HG03457 (cell line): ENCODE measurements around the gene TMEM253.

ENCODE experiments used
- ATAC-seq: cut with Tn5 transposase; IDR thresholded peaks from one replicate; pipeline ENCODE4 v1.9.1; 2021; ENCODE audit warnings: moderate number of reproducible peaks; ENCODE audit not compliant: unreplicated experiment

TMEM253 gene

GRCh38 chr14:21089877-21090193 lies 11.0 kb upstream of the TMEM253 start:
- no peak for ATAC-seq

DNA sequence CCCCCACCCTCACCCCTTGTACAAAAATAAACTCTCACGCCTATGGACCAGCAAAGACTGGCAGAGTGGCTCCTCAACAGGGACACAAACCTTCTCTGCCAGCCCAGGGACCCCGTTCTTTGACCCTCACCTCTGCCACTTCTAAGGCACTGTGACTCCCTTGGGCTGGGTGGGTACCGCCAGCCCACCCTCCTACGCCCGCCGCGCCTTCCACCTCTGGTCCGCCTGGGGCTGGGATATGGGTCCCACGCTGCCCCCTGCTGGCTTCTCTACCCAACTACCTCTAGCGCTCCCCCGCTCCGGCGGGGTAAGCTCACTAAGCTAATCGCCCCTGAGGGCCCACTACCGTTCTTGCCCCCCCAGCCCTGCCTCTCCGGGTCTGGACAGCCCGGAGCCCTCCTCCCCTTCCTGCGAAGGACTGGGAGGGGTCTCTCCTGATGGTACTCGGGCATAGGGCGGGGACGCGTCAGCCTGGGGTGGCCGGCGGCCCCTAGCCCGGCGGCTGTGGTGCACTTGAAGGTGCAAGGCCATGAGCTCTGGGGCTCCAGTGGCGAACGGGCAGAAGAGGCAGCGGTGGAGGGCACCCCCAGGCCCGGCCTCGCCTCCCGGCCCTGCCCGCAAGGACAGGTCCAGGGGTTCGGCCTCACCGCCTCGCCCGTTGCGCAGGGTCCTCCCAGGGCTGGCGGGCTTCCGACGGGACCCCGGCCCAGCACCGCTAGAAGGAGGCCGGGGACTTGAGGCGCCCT lies 10.5 kb upstream of the TMEM253 start:
- no peak for ATAC-seq

DNA sequence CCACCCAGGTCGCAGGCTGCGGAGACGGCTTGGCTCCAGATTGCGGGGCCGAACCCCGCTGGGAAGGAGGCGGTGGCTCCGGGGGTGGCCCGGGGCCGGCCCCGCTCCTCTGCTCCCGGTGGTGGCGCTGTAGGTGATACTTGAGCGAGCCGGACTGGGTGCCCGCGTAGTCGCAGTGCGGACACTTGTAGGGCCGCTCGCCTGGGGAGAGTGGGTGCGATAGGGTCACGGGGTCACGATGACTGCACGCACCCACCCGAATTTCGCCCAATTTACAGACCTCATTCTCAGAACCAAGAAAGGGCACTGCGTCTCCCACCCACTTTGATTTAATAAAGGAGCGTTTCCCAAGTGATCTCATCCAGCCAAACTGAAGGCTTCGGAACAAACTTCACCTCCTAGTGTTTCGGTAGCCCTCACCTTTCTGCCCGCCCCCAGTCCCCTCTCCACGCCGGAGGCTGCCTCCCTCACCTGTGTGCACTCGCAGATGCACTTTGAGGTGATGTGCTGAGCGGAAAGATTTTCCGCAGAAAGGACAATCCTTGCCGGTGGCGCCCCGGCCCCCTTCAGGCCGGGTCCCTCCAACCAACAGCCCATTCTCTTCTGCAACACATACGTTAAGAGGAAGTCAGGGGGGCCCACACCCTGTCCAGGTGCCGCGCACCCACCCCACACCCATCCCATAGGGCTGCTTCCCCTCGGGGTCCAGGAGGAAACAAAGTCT lies 9.8 kb upstream of the TMEM253 start:
- no peak for ATAC-seq

GRCh38 chr14:21091821-21092272 lies 9.0 kb upstream of the TMEM253 start:
- no peak for ATAC-seq

DNA sequence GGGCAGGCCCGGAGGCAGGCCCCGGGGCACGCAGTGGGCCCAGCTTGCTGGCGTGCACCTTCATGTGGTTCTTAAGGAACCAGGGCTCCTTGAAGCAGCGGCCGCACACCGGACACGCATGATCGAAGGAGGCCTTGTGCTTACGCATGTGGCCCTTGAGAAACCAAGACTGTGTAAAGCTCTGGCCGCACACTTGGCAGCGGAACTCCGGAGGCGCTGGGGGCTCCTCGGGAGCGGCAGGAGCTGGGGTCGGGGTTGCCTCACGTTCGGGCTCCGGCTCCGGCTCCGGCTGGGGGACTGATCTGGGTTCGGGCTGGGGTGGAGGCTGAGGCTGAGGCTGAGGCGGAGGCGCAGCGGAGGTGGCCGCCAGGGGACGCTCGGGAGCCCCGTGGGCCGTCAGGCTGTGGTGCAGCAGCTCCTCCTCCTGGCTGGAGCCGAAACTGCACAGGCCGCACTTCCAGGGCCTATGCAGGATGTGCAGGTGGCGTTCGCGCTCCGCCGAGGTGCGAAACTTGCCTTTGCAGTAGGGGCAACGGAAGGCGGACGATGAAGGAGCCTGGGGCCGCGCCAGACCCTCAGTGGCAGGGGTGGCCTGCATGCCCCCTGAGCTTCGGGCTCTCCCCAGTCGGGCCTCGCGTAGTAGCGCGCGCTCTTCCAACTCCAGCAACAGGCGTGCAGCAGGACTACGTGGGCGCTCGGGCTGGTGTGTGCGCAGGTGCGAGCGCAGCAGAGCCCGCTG lies 8.4 kb upstream of the TMEM253 start:
- peak; percentile 61 for ATAC-seq

GRCh38 chr14:21093018-21093417 lies 7.8 kb upstream of the TMEM253 start:
- no peak for ATAC-seq

DNA sequence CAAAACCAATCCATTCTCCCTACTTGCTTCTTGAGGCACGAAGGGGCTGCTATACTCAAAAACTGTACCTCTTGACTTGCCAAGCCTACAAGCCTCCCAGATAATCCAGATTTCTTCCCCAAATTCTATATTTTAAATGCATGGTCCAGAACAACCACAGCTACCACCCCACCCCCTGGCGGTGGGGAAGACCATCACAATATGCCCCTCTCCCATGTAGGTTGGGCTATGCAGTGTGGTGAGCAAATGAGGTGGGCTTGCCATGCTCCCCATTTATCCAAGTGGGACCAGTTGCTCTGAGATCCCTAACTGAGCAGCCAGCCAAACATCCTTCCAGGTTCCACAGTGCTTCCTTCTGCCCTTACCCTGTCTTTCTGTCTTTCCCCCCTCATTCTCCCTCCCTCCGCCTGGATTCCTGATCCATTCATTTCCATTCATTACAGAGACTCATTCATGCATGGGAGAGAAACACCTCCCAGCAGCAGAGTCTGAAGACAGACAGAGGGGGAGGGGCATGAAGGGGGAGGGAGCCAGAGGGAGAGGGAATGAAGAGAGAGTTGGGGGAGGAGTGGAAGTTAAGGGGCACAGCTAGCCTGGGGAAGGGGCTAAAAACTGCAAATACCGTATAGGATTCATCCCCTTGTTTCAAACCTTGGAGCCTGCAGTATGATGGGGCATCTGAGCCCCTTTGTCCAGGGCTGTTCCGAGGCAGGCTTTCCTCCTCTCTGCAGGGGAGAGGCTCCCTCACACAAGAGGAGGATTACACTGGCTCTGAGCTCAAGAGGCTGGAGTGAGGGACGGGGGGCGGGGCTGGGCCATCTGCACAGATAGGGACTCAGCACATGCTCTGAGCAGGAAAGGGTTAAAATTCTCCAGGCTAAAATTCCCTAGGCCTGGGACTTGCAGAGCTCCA lies 6.8 kb upstream of the TMEM253 start:
- ATAC-seq: no peak

- ATAC-seq: no peak
Observed at GRCh38 chr14:21095430-21096205, 5.2 kb upstream of the TMEM253 start.

DNA sequence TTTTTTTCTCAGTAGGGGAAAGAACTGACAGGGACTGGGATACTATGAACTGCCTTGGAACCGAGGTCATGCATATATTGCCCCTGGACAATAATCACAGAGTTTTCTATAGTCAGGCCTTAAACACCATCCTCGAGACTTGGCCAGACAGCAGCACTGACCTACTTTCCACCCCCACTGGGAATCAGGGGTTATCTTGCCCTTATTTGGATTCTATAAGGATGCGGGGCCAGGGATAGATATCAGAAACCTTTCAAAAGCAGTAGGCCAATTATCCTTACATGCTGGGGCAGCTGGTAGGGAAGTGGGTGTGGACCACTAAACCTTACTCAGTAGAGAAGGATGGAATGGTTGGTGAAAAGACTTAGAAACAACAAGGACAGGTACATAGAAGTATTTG lies 4.4 kb upstream of the TMEM253 start:
- no peak for ATAC-seq

DNA sequence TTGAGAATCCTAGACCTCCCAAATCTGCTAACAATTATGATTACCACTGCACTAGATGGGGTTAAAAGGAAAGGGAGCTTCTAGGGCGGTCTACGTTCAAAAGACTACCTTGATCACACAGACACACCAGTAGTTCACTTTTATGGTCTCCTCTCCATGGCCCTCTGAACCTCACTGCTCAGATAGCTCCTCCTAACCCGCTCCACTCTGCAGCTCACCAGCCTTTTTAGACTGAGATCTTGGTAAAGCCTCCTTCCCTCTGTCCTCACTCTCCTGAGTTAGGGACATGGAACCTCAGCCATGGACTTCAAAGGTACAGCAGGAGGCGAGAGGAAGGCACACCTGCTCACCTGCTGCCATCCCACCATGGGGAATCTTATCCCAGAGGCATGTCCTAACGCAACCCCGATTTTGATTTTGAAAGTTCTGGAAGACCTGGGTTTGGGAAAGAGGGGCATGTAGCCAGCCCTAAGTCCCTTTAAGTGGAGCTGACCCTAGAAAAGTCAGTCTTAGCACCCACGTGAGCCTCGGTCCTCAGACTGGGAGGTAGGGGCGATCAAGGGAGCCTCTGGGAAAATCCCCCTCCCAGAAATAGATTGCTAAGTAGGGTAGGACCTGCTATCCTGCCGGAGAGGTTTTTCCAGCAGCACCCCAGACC lies 3.8 kb upstream of the TMEM253 start:
- ATAC-seq: no peak

DNA sequence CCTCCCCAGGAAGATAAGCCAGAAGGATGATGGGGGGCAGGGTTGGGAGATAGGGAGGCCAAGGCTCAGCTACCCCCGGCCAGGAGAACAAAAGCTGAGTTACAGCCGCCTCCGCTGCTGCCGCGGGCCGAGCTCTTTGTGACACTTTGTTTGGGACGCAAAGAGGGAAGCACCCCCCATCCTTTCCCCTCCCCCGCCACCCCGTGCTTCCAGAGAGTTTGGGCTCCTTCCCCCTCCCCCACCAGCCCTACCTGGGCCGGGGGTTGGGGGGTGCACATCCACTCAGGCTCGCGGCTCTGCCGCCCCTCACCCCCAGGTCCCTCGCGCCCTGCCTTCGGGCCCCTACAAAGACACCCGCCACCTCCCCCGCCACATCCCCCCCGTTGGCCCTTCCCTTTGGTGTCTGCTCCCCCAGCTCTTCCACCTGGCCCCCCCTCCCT lies 3.2 kb upstream of the TMEM253 start:
- no peak for ATAC-seq

DNA sequence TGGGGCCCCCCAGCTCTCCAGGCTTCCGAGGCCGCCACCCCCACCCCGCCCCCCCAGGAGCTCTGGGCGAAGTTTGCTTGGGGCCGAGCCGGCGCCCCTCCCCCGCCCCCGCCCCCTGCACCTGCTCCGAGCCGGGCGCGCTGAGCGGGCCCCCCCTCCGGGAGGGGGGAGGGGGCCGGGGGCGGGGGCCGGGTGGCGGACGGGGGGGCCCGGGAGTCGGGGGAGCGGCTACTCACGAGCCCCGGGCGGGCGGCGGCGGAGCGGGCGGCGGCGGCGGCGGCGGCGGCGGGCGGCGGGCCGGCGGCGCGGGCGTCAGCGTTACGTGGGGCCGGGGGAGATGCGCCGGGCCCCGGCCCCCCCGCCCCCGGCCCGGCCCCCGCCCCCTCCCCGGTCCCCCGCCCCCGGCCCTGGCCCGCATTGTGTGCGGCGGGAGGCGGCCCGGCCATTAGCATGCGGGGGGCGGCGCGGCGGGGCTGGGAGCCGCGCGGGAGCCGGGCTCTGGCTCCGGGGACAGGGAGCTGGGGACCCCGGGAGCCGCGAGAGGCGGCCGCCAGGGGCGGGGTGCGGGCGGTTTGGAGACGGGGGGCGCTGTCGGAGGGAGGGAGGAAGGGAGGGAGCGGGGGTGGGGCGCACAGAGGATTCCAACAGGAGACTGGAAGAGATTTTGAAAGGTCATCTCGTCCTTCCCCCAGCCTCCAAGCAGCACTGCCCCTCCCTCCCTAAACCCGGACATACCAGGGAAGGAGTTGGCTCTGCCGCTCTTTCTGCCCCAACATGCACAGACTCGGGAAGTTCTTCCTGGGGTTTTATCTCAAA lies 2.6 kb upstream of the TMEM253 start, which contains the start of gene ZNF219:
TSS of gene ZNF219 (minus strand) at position 580 of the 816 bp plus-strand sequence. CDS start 5,064 bp downstream, outside the sequence.
- no peak for ATAC-seq

DNA sequence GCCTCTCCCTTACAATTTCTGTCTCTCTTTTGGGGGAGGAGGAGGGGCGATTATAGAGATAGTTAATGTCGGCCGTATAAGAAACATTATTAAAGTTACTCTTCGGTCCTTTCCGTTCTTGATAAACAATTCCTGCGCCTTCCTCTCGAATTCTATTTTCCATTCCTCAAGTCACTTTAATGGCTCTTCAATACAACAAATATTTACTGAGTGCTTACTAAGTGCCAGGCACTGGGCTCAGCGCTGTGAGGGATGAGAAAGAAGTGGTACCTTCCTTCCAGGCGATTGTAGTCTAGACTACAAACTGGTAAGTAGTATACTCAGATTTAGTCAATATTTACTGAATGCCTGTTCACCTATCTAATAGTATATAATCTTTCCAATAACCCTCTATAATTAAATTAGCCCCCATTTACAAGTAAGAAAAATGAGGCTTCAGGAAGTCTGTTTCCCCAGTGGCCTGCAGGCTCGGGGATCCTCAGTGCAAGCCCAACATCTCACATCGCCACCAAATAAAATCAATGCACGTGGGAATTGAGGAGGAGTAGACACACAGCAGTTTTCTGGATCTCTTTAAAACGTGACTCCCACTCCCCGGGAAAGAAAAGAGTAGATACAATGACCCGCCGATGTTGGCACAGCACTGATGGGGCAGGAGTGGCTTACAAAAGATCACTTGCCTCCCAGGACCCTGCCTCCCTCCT lies 1.8 kb upstream of the TMEM253 start:
- no peak for ATAC-seq

- no peak for ATAC-seq
Observed at GRCh38 chr14:21099596-21099985, 1.3 kb upstream of the TMEM253 start.

GRCh38 chr14:21101802-21102413 lies 1.0 kb downstream of the TMEM253 start:
- ATAC-seq: no peak

DNA sequence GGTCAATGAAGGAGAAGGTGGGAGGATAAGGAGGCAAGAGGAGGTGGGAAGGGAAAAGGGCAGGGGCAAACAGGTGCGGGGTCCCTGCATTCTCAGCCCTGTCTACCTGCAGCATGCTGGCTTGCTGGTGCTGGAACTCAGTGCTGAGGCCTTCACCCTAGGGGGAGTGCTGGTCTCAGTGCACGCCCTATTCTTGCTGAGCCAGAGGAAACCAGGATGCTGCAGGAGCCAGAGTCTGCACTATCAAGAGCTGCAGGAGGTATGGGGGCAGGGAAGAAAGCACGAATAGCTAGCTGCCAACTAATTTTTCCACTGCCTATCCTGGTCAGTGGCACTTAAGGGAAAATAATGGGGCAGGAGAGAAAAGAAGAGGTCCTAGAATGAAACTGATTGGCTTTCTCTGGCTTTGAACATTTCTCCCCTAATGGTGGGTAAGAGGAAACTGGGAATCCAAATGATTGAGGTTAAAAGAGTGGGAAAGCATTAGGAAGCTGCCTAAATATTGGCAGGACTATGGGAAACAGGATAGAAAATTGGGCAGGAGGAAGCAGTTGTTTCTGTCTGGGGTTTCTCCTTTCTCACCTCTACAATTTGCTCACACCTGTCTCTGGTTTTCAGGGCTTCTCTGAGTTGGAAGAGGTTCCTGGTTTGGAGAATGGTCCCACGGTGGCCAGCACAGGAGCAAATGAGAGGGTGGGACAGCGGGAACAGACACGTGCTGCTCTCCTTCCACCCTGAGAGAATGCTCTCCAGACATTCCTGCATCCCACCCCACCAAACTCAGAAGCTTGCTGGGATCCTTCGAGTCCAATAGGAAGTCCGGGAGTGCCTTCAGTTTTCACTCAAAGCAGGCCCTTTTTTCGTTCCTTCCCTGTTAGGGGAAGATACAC lies 1.9 kb downstream of the TMEM253 start:
- ATAC-seq: no peak

DNA sequence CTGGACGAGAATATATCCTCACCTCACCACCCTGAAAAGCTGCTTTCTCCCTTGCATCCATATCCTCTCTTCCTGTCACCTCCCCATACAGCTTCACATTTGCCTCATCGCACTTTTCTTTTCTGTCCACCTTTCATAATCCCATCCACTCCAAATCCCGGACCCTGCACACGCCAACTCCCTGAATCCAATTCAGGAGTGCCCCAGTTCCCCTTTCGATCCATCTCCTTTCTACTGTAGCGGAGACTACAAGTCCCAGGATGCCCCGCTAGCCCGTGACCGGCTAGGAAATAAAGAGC lies 2.5 kb downstream of the TMEM253 start:
- ATAC-seq: no peak
